ENCODE results near the gene SDK1.

- no peak for TF ChIP-seq POLR2A (IDR thresholded peaks at IDR 0.05)
- no peak for TF ChIP-seq CTCF (IDR thresholded peaks at IDR 0.05)
These were observed 677.8 kb downstream of the SDK1 start for GRCh38 chr7:3978839-3979238.

Measured in uterus (tissue), 2 donors.